Measurements from ENCODE around the gene WBP4.

DNA sequence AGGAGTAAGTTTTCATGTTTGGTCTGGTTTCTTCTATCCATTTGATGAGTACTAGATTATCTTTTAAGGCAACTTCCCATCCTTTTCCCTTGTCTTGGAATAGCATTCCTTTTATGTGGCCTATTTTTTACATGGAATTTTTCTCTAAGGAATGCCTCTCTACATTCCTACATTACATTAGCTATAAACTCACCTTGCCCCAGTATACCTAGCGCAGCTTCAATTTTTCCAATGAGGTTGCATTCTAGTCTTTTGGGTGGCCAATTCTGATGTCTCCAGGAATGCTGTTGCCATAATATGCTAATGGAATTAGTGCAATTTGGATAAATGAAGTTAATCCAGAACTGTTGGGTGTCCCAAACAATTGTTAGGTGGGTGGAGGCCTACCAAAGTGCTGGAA is 37.5 kb downstream of the WBP4 start:
- TF ChIP-seq, protein P1, sequence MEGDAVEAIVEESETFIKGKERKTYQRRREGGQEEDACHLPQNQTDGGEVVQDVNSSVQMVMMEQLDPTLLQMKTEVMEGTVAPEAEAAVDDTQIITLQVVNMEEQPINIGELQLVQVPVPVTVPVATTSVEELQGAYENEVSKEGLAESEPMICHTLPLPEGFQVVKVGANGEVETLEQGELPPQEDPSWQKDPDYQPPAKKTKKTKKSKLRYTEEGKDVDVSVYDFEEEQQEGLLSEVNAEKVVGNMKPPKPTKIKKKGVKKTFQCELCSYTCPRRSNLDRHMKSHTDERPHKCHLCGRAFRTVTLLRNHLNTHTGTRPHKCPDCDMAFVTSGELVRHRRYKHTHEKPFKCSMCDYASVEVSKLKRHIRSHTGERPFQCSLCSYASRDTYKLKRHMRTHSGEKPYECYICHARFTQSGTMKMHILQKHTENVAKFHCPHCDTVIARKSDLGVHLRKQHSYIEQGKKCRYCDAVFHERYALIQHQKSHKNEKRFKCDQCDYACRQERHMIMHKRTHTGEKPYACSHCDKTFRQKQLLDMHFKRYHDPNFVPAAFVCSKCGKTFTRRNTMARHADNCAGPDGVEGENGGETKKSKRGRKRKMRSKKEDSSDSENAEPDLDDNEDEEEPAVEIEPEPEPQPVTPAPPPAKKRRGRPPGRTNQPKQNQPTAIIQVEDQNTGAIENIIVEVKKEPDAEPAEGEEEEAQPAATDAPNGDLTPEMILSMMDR (IDR thresholded peaks at IDR 0.05), result no peak
- no peak for TF ChIP-seq POLR2A (IDR thresholded peaks at IDR 0.05)

All from esophagus squamous epithelium (tissue), 4 donors.